Mesenteric fat pad (tissue), 1 donor: ENCODE data around the gene LCLAT1. TPM values are rescaled to one million over a fixed set of nuclear protein-coding genes. Genes with fewer than 3 reads are reported as not detected.

Source experiments
- DNase-seq: peaks from one replicate; pipeline ENCODE4 v3.0.0-alpha.2; 2020; ENCODE audit warnings: low spot score
- total RNA-seq: library from RNA; stranded (reverse); fragmentation: NEBNext Ultra II Directional; extraction: Animal tissue kit (Norgen Biotek cat#: 25700); gene quantifications from one replicate; pipeline ENCODE4 v1.2.1, GENCODE V29; 2021
- donor health status: DM: yes; HTN: yes; CAD: no.

Gene LCLAT1
- total RNA-seq, 1 donor from 2014 or later = 10.9 TPM

- no peak for DNase-seq
Observed at GRCh38 chr2:30422444-30423040, 24.5 kb upstream of the LCLAT1 start.

DNA sequence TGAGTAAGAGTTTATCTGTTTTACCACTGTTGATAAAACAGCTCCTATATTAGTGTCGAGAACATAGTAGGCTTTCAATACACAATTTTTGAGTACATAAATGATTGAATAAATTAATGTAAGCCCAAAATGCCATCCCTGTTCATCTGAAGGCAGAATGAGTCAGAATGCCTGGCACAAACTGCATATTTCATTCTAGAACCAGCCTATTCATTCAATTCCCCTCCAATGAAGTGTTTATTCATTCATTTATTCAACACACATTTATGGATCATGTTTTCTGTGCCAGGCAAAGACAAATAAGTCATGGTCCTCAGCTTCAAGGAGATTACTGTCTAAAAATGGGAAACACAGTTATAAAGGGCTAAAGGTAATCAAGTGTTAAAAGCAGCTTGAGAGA is 22.8 kb upstream of the LCLAT1 start:
- DNase-seq = no peak

DNA sequence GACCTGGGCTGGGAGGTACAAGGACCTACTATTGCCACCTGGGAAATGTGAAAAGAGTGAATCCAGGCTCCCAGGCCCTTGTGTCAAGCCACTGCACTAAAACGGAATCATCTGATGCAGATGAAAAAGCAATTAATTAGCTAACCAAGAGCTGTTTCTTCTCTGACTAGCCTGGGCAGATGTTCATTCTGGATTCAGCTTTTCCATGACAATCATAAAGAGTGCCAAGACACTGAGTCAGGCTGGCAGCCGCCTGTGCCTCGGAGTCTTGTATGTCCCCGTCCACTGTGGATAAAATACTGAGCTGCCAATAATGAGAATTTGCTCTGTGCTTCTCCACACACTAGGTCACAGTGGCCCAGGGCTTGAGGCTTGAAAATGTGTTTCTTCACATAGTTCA is 21.7 kb upstream of the LCLAT1 start:
- DNase-seq = no peak

- no peak for DNase-seq
Observed at GRCh38 chr2:30427606-30428347, 19.3 kb upstream of the LCLAT1 start.

GRCh38 chr2:30428348-30428662 is 18.7 kb upstream of the LCLAT1 start:
- no peak for DNase-seq

DNA sequence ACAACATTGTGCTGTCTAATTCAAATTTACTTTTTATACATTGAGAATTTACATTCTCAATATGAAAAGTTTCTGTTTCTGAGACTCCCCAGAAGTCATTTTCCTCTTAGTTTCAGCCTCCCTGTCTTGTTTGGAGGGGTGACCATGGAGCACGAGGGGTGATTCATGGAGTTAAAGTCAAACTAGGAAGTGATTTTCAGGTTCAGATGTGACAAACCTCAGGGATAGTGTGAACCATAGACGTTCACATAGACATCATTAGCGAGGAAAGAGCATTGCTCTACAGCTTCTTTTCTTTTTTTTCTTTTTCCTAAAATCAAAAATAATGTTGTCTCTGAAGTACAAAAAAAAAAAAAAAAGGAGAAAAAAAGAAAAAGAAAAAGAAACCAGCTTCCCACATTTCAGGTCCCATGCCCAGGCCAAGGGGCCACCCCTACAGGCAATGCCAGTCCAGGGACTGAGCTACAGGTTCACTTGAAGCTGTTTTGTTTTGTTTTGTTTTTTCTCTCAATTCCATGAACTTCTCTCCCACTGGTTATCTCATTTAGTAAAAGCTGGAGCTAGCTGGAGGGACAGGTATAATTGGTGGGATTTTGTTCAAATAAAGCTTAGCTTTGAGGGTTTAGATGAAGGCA is 18.1 kb upstream of the LCLAT1 start:
- DNase-seq = no peak

- DNase-seq = no peak
Observed at GRCh38 chr2:30433541-30434299, 13.3 kb upstream of the LCLAT1 start.

DNA sequence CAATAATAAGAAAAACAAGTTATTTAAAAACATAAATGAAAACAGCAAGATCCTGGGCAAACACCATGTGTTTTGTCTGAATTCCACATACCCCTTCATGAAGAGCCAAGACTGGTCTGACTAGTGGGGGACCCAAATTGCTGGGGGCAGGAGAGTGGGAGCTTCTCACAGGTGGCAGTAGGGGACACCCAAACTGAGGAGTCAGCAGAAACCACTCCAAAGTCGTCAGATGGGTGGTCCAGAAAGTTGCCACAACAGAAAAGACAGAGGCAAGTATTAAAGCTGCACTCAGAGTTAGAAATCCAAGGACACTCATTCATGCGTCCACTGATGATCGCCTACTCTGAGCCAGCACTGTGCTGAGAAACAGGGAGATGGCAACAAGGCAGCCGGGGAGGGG is 12.3 kb upstream of the LCLAT1 start:
- no peak for DNase-seq

DNA sequence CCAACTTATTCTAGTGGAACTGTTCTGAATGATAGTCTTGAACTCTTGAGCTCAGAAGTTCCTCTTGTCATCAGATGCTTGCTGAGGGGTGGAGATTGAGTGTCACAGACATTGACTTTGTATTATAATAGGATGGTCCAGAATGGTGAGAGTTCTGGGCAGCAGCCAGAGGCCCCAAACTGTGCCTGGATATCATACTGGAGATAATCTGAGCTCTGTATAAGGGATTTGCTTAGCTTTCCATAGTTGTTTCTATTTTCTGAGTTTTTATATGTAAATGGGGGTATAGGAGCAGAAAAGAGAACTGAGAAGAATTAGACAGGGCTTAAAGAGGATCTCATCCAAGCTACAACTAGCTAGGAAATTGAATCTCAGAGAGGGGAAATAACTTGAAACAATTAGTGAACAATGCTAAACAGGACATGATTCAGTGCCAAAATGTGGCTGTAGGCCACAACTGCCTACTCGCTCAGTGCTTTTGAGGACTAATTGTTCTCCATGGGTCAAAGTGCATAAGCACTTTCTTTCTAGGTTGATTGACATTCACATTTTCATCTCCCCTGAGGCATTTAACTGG is 10.1 kb upstream of the LCLAT1 start:
- DNase-seq = no peak

DNA sequence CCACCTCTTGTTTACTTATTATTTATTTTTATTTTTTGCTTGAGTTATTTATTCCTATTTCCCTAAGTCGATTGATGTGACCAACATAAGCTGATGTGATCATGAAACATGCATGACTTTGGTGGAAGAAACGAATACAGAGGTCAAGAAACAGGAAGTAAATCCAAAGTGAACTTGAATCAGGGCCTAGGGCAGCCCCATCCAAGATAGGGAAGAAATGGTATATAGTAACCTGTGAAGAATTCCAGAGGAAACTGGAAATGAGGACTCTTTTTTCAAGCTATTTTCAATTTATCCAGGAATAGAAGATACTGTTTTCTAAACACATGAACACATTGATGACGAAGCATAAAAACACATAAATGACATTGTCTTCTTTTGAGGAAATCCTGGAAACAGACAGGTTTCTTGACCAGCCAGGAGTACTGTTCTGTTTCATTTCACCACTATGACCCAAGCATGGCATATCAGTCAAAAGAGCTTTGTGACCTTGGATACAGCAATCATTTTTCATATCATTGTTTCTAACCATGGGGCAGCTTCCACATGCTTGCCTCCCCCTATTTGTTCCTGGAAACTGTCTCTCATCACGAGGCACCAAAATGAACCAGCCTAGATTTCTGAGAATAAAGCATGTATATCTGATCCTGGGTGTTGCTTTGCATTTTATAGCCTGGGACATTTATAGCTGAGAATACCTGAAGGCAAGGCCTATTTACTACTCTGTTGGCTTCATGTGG is 9.1 kb upstream of the LCLAT1 start:
- DNase-seq = no peak

DNA sequence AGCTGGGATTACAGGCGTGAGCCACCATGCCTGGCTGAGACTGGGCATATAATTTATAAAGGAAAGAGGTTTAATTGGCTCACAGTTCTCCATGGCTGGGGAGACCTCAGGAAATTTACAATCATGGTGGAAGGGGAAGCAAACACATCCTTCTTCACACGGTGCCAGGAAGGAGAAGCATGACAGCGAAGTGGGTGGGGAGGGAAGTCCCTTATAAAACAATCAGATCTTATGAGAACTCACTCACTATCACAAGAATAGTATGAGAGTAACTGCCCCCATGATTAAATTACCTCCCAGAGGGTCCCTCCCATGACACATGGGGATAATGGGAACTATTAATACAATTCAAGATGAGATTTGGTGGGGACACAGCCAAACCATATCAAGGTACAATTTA is 7.8 kb upstream of the LCLAT1 start:
- no peak for DNase-seq

GRCh38 chr2:30439879-30440278 is 7.2 kb upstream of the LCLAT1 start:
- no peak for DNase-seq

DNA sequence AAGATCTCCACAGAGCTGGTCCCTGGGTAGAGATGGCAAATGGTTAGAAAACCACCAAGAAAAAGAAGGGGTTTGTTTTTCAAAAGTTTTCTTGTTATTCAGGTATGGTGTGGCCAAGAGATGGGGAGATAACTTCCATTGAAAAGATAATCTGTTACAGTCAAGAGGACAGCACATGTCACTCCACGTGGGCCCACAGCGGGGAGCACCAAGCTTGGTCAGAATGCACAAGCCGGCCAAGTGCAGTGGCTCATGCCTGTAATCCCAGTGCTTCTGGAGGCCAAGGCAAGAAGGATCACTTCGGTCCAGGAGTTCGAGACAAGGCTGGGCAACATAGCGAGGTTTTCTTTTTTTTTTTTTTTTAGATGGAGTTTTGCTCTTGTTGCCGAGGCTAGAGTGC is 6.0 kb upstream of the LCLAT1 start:
- no peak for DNase-seq

DNA sequence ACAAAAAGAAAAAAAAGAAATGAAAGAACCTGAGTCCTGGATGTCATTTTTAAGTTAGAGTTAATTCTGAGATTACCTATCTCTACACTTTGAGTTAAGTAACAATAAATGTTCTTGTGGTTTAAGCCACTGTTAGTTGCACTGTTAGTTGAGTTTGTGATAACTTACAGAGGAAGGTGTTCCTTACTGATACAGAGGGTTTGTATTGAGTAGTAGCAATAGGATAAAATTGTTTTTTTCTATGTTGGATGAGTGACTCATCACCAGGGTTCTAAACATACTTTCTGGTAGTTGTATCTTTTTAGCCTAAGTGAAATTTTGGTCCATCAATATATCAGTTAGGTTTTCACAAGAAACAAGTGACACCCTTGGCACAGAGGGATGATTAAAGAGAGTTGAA is 4.0 kb upstream of the LCLAT1 start:
- DNase-seq = no peak

GRCh38 chr2:30444273-30444672 is 2.8 kb upstream of the LCLAT1 start:
- no peak for DNase-seq

GRCh38 chr2:30445266-30445821 is 1.7 kb upstream of the LCLAT1 start:
- no peak for DNase-seq

DNA sequence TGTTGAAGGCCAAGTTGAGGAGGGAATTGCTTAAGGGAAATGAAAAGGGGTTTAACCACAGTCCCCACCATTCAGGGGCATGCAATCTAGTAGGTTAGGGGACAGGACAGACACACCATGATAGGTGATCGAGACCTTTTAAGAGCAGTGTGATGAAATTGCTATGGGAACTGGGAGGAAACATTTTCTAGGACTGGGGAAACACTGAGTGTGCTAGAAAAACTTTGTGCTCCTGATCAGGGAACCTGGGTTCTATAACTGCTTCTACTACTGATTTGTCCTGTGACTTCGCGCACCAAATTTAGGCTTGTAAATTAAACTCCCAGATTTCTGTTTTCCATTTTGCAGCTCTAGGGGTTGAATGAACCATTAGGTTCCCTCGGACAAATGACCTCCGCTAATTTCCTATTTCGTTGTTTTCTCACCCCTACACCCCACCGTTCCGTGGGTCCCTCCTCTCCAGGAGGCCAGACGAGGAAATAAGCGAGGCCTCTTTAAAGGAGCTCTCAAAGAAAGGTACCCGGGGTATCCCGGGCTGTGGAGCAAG is 371 bp upstream of the LCLAT1 start:
- no peak for DNase-seq

DNA sequence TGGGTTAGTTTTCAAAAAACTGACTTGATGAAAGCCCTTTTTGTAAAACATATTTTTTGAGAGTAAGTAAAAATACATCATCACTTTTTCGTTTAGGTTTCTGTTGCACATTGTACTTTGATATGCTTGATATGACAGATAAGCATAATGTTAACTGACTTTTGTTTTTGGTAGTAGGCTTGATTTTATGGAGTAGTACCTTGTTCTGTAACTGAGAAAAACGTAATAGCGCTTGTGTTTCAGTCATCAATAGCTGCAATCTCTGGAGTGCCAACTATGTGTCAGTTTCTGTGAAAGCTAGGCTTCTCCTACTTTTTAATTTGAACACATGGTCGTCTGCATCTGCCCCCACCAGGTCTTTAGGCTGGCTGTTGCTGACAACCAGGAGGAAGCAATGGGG is 1.3 kb downstream of the LCLAT1 start:
- DNase-seq = no peak

DNA sequence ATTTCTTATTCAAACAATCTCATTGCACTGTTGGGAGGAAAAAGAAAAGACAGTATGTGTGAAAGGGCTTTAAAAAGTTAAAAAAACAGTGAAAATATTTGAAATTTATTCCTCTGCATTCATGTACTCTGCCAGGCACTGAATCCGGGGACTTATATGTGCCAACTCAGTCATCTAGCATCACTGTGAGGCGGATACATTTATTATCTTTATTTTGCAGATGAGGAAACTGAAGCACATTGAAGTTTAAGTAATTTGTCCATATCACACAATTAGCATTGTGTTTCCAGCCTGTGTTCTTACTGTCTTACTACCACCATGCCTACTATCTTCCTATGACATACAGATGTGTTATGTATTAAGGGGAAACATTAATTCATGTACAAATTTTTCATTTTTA is 1.8 kb downstream of the LCLAT1 start:
- DNase-seq = no peak

DNA sequence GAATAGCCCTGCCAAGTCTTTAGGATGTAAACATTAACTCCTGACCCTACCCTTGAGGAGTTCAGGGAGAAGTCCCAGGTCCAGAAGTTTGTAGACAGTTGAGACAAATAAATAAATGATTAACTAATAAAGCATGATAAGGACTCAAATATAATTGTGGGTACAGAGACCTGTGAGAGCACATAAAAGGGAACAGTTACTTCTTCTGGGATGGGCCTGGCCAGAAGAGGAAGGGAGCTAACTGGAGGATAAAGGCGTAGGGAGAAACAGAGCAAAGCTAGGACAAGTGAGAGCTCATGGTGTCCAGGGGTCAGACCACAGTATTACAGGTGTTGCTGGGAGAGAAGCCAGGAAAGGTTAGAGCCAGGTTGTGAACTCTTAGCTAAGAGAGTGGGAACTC is 3.0 kb downstream of the LCLAT1 start:
- DNase-seq = no peak

- no peak for DNase-seq
Observed at GRCh38 chr2:30453498-30453897, 6.5 kb downstream of the LCLAT1 start.
